ENCODE results near the gene GABRG3. TPM values are rescaled to one million over a fixed set of nuclear protein-coding genes. Genes with fewer than 3 reads are reported as not detected.

GABRG3 gene
- total and polyA plus RNA-seq, 12 donors, result not detected

DNA sequence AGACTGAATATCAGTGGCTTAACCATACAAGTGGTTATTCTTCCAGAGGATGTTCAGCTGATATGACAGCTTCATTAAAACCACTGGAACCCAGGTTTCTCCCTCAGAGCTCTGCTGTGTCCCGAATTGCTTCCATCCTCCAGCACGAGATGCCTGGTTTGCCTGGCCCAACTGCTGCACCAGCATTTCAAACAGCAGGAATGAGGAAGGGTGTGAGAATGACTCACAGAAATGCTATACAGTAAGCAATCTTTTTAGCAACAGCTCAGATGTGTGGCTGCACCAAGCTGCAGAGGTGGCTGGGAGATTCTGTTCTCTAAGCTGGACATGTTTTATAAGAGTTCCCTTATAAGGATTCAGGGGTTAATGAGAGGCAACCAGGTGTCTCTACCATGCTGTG lies 271.0 kb downstream of the GABRG3 start:
- Histone ChIP-seq H3K27ac (no peak overlapping the region), H3K9me3 (no peaks in the 10 kb centered on the region), H3K36me3 (no peaks in the 10 kb centered on the region), H3K27me3 (peaks cover 0 to 8% (median 0%) of the 10 kb centered on the region in 7 donors), H3K4me3 (no peak overlapping the region), H3K4me1 (peaks cover 0 to 5% (median 0%) of the 10 kb centered on the region in 9 donors)
- 65 to 67% methylated on average over 2 of the region's 2 CpGs for WGBS, 2 donors
- TF ChIP-seq, protein P1, sequence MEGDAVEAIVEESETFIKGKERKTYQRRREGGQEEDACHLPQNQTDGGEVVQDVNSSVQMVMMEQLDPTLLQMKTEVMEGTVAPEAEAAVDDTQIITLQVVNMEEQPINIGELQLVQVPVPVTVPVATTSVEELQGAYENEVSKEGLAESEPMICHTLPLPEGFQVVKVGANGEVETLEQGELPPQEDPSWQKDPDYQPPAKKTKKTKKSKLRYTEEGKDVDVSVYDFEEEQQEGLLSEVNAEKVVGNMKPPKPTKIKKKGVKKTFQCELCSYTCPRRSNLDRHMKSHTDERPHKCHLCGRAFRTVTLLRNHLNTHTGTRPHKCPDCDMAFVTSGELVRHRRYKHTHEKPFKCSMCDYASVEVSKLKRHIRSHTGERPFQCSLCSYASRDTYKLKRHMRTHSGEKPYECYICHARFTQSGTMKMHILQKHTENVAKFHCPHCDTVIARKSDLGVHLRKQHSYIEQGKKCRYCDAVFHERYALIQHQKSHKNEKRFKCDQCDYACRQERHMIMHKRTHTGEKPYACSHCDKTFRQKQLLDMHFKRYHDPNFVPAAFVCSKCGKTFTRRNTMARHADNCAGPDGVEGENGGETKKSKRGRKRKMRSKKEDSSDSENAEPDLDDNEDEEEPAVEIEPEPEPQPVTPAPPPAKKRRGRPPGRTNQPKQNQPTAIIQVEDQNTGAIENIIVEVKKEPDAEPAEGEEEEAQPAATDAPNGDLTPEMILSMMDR (IDR thresholded peaks at IDR 0.05), result no peak
- ATAC-seq (no peak), DNase-seq (no peak)
- intact Hi-C loops (cut with DNase I), result no loop called here

DNA sequence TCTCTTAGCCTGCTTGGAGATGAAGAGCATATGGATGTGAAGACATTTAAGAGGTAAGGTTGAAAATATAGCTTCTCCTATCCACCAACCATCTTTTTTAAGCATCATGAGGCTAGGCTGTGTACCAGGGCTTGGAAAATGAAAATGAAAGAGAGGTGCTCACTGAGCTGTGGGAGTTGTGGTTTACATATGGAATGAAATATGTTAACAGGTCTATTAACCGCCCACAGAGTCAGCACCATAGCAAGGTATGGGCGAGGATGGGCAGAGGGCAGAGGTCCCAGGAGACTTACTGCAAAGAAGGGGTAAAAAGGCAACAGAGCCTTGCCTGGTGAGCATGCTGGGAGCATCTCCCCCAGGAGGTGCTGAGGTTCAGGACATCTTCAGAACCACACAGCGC lies 273.1 kb downstream of the GABRG3 start:
- 81 to 89% methylated on average over 3 of the region's 3 CpGs for WGBS, 2 donors
- TF ChIP-seq, protein P1 (IDR thresholded peaks at IDR 0.05), result no peak

DNA sequence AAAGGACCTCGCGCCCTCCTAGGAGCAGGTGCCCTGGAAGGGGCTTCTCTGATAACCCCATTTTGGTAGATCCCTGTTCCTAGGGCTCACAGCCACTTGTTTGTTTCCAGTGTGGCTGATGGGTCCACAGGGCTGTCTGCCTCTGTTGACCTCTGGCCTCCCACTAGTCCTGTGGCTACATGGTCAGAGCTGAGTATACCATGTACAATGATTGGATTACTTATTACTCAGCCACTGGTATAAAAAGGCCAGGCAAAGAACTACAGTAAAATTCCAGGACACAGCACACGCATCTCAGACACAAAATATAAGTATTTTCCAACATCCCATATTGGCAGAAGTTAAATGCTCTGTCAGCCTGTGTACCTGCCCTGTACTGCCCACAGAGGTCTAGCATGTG lies 277.3 kb downstream of the GABRG3 start:
- WGBS, 2 donors, result 93 to 95% methylated on average over 3 of the region's 3 CpGs
- H3K27me3 ChIP-seq, result peaks cover 0 to 6% (median 0%) of the 10 kb centered on the region in 7 donors
- TF ChIP-seq, protein P1 (IDR thresholded peaks at IDR 0.05), result no peak
- no peak overlapping the region for H3K4me3 ChIP-seq
- no peak overlapping the region for H3K27ac ChIP-seq
- no peaks in the 10 kb centered on the region for H3K9me3 ChIP-seq
- no peak for ATAC-seq
- no peak for DNase-seq
- H3K4me1 ChIP-seq, result no peaks in the 10 kb centered on the region
- no peaks in the 10 kb centered on the region for H3K36me3 ChIP-seq
- intact Hi-C loops (cut with DNase I), result no loop called here

More for the DNA sequence above, 273.1 kb downstream of the GABRG3 start:
- DNase-seq (no peak), ATAC-seq (no peak)
- Histone ChIP-seq H3K4me3 (no peak overlapping the region), H3K27ac (no peak overlapping the region), H3K27me3 (no peaks in the 10 kb centered on the region), H3K36me3 (no peaks in the 10 kb centered on the region), H3K9me3 (no peaks in the 10 kb centered on the region), H3K4me1 (no peaks in the 10 kb centered on the region)
- intact Hi-C loops (cut with DNase I), result no loop called here

DNA sequence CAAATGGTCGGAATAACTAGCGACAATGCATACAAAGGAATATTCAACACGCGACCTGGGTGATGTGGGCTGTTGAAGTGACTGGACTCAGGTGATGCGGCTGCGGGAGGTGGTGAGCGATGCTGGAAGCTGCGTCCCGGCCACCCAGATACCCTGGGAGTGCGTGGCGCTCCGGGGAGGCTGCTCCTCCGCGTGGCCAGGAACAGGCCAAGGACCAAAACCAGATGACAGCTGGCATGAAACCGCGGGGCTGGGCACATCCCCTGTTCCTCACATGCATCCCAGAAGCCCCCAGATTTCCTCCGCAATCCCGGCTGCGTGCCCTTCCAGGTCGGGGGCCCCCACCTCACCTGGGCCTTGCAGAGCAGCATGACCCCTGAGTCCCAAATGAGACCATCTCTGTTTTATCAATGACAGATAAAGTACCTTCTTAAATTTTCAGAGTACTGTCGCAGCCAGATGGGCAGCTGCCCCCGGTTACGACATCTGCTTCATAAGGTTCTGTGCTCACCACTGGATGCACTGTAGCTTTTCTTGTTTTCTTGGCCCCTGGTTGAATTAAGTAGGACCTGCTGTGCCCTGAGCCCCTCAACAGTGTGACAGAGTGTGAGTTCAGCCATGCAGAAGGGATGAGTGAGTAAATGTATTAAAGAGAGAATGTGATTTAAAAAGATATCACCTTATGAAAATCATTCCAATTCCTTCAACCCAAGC lies 278.2 kb downstream of the GABRG3 start:
- ATAC-seq (no peak), DNase-seq (no peak)
- Histone ChIP-seq H3K36me3 (no peaks in the 10 kb centered on the region), H3K4me3 (no peak overlapping the region), H3K4me1 (no peaks in the 10 kb centered on the region), H3K27me3 (peaks cover 0 to 6% (median 0%) of the 10 kb centered on the region in 7 donors), H3K27ac (no peak overlapping the region), H3K9me3 (no peaks in the 10 kb centered on the region)
- WGBS, 2 donors, result 92 to 94% methylated on average over 23 of the region's 23 CpGs
- TF ChIP-seq, protein P1 (IDR thresholded peaks at IDR 0.05), result no peak
- intact Hi-C loops (cut with DNase I), result no loop called here
